RPMI7951 (cell line): ENCODE measurements around the gene C9orf152. TPM values are rescaled to one million over a fixed set of nuclear protein-coding genes. Genes with fewer than 3 reads are reported as not detected.
A peak's percentile ranks its signal among the peaks of the same experiment; 100 is the strongest.
"Not testable (repeated sequence)": the region's sequence is repeated elsewhere in the genome, so short reads cannot be mapped to it uniquely, and the experiment has no call there.

Source experiments
- DNase-seq: peaks from one replicate; pipeline ENCODE4 v3.0.0-alpha.2; 2012; ENCODE audit warnings: low read depth
- total RNA-seq: library from RNA; depleted of rRNA; stranded (reverse); fragments of >200 nt; shearing (Covaris generic); gene quantifications from 2 replicates; pipeline ENCODE4 v1.2.3, GENCODE V29; 2014; rRNA removed

The C9orf152 gene
- total RNA-seq = not detected in 2 replicates

DNA sequence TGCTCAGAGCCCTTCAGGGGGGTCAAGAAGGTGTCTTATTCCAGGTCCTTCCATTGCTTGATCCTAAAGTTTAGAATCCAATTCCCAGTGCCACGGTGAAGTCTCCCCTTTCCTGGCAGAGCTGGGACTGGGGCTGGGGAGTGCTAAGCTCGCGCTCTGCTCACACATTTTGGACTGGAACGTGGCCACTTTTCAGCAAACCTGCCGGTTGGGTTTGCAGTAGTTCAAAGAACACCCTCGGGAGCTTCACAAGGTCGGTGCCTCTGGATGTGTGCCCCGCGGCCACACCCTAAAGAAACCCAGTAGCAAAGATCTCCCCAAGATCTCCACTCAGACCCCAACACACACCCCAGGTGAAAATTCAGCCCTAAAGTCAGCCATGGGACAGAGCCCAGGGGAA, at the start of gene C9orf152:
Gene C9orf152 (minus strand): TSS at position 129 of the 400 bp plus-strand sequence. CDS start 580 bp downstream, outside the sequence.
- DNase-seq = no peak

DNA sequence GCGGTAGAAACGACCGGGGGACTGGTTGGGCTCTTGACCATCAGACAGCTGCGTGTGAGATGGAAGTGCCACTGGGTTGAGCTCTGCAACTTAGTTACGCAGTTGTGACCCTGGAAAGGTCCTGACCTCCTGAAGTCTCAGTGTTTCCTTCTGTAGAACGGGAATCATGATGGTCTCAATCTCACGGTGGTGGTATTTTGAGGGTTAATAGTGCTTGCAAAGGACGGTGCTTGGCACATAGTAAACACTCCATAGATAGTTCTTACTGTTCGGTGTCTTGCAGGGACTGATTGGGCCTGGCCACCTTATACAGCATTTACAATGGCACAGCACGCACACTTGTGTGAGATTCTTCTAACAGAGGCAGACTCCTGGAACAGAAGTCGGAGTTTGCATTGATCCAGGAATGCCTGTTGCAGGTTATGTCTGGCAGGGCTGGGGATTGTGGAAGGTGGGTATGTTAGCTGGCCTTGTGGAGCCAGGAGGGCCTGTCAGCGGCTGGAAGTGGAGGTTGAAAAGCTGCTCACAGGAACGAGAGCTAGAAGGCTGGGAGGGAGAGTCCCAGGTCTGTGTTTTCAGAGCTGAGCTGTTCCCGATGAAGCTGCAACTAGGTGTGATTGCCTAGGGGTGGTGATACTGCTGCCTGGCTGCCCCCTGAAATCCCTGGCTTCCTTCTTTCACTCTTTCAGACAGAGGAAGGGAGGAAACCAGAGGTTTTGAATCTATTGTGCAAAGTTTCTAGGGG, 49.3 kb upstream of the C9orf152 start:
- DNase-seq = no peak

GRCh38 chr9:110256380-110257096, 48.6 kb upstream of the C9orf152 start, which contains the start of gene TXN:
Gene TXN (minus strand): TSS chr9:110256507. CDS start chr9:110256435, 72 bp downstream.
- DNase-seq = peak; percentile 90

- peak; percentile 87 for DNase-seq
Measured at GRCh38 chr9:110255463-110256379, 47.8 kb upstream of the C9orf152 start.

DNA sequence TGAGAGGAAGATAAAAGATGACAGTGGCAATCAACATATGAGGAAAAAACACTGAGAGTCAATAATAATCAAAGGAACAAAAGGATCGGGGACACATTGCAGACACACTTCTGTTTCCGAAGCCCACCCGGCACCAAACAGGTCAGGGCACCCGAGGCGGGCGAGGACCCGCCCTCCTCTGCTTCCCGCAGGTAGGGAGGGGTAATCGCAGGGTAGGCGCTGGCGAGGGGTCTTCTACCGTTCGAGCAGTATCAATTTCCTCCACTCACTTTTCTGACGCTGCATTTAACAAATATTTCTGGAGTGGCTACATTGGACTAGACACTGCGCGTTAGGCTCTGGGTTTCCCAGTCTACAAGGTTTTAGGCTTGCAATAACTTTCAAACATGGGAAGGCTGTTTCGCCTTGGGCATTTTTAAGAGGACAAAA, 47.1 kb upstream of the C9orf152 start:
- DNase-seq = no peak

DNA sequence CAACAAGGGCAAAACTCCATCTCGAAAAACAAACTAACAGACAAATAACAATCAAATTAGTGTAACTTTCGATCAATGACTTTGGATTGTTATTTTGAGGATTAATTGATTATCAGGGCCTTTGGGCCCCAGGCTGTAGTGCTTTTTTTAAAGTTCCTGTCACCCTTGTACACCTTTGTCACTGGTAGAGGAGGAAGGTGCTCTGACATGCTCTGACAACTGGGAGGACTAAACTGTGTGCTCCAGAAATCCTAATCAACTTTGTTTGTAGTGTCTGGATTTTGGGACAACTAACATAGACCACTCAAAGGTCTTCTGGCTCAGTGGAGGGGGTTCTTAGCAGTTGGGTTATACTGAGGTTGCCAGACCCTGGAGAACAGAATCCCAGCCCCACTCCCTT, 46.5 kb upstream of the C9orf152 start:
- no peak for DNase-seq

GRCh38 chr9:110252509-110253139, 44.7 kb upstream of the C9orf152 start:
- peak; percentile 43 for DNase-seq

- DNase-seq = not testable (repeated sequence)
Measured at GRCh38 chr9:110251770-110252169, 43.8 kb upstream of the C9orf152 start.

DNA sequence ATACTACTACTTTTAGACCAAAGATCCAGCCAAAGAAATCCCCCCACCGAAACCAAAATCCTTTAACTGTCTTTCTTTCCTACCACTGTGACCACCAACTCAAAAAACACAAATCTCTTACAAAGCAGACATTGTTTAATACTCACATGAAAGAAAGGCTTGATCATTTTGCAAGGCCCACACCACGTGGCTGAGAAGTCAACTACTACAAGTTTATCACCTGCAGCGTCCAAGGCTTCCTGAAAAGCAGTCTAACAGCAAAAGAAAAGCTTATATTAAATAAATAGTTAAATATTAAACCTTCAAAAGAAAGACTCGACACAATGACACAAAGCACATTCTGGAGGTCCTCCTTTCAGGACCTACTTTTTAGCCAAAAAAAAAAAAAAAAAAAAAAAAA, 43.3 kb upstream of the C9orf152 start:
- no peak for DNase-seq

DNA sequence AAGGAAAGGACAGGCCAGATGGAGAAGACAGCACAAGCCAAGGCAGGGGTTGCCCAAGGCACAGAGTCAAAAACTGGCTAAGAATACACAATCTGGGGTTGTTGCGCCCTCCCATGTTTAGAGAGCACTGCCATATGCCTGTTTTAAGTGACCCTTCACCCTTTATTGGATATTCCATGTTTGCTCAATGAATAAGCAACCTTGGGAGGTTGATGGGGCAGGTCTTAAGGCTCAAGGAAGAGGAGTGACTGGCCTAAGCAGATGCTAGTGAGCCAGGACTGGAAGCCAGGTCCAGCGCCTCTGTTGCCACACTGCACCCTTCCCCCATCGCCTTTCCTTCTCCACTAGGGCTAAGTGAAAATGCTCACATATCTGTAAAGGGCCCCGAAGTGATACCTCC, 41.6 kb upstream of the C9orf152 start:
- no peak for DNase-seq

- no peak for DNase-seq
Measured at GRCh38 chr9:110248361-110248760, 40.4 kb upstream of the C9orf152 start.

GRCh38 chr9:110246214-110246613, 38.3 kb upstream of the C9orf152 start:
- DNase-seq = no peak

GRCh38 chr9:110244616-110245015, 36.7 kb upstream of the C9orf152 start:
- DNase-seq = no peak

- no peak for DNase-seq
Measured at GRCh38 chr9:110241858-110242321, 33.9 kb upstream of the C9orf152 start.

DNA sequence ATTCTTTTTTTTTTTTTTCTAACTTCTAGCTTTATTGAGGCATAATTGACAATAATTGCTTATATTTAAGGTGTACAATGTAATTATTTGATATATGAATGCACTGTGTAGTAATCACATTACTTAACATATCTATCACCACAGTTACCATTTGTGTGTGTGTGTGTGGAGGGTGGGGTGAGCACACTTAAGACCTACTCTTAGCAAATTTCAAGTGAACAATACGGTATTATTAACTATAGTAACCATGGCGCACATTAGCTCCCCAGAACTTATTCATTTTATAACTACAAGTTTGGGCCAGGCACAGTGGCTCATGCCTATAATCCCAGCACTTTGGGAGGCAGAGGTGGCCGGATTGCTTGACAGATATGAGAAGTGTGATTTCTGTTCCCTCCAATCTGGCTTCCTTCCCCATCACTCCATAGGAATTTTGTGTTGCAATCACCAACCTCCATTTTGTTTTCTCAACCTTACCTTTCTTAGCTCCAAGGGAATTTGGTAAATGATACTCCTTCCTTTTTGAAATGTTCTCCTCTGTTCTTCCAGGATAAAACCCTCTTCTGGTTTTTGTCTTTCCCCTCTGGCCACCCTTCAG, 33.4 kb upstream of the C9orf152 start:
- no peak for DNase-seq

DNA sequence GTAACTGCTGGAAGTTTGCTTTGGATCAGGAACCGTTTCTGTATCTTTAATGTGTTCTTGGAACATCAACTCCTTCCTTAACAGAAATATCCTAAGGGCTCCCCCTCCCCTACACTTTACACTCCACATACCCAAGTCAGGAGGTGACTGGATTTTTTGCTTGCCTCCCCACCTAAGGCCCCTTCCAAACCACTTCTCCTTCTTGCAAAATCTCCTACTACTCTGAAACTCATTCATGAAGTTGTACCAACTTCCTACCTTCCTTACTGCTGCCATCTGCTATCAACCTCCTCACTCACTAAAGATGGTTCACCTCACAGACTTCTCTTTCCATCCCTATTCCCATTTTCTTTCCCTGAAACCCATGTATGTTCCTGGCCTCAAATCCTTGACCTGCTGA, 32.2 kb upstream of the C9orf152 start:
- DNase-seq = no peak

- no peak for DNase-seq
Measured at GRCh38 chr9:110228321-110228720, 20.4 kb upstream of the C9orf152 start.

- DNase-seq = no peak
Measured at GRCh38 chr9:110224583-110224982, 16.6 kb upstream of the C9orf152 start.

DNA sequence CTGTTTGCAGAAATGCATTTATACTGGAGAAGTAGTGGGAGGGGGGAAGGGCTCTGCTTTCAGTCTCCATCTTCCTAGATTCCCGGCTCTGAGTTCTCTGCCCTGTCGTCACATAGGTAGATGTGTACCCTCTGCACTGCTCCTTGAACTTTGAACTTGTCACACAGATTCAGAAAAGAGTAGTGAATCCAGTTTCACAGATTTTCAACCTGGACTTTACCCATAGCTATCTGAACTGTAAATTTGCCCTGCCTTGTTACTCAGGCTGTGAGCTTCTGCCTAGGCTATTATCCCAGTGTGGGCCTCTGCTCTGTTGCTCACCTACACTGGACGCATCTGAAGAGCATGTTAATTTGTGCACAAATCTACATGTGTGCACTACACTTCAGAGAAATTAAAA, 12.8 kb upstream of the C9orf152 start:
- DNase-seq = no peak

- DNase-seq = peak; percentile 59
Measured at GRCh38 chr9:110217656-110218099, 9.7 kb upstream of the C9orf152 start.
